Loucy (cell line): ENCODE data around the gene DUXA.
"Not testable (repeated sequence)": the region's sequence is repeated elsewhere in the genome, so short reads cannot be mapped to it uniquely, and the experiment has no call there.

Source experiments
- H2AFZ ChIP-seq: fragments of 200-600 bp; sonication (generic); 2 replicates; pipeline ENCODE4 v1.6.0; 2016; ENCODE audit warnings: antibody characterized with exemption, mild to moderate bottlenecking, low read length, moderate library complexity
- H3F3A ChIP-seq: fragments of 200-600 bp; 2 replicates; pipeline ENCODE4 v1.6.0; 2016; ENCODE audit warnings: antibody characterized with exemption, low read depth, mild to moderate bottlenecking
- H3K27me3 ChIP-seq: fragments of 200-600 bp; sonication (generic); 2 replicates; pipeline ENCODE4 v1.6.1; 2014; ENCODE audit warnings: low read length, mild to moderate bottlenecking; ENCODE audit not compliant: insufficient read depth, poor library complexity, severe bottlenecking
- H3K36me3 ChIP-seq: fragments of 200-600 bp; sonication (generic); 2 replicates; pipeline ENCODE4 v1.6.1; 2016; ENCODE audit warnings: low read length; ENCODE audit not compliant: insufficient read depth
- H3K4me1 ChIP-seq: fragments of 200-600 bp; sonication (generic); 2 replicates; pipeline ENCODE4 v1.5.1; 2014; ENCODE audit warnings: low read length, mild to moderate bottlenecking; ENCODE audit not compliant: insufficient read depth, poor library complexity, severe bottlenecking
- H3K4me2 ChIP-seq: fragments of 200-600 bp; sonication (generic); 2 replicates; pipeline ENCODE4 v1.6.0; 2014; ENCODE audit warnings: antibody characterized with exemption, low read length, low read depth, mild to moderate bottlenecking; ENCODE audit not compliant: poor library complexity, severe bottlenecking
- H3K4me3 ChIP-seq: fragments of 200-600 bp; sonication (generic); 2 replicates; pipeline ENCODE4 v1.5.1; 2014; ENCODE audit warnings: low read length, mild to moderate bottlenecking, mixed read lengths; ENCODE audit not compliant: poor library complexity, severe bottlenecking
- H3K79me2 ChIP-seq: fragments of 200-600 bp; sonication (generic); 2 replicates; pipeline ENCODE4 v1.6.1; 2014; ENCODE audit warnings: low read length; ENCODE audit not compliant: insufficient read depth
- H3K9ac ChIP-seq: fragments of 200-600 bp; sonication (generic); 2 replicates; pipeline ENCODE4 v1.6.0; 2014; ENCODE audit warnings: mild to moderate bottlenecking, low read depth, low read length, moderate library complexity; ENCODE audit not compliant: poor library complexity, severe bottlenecking
- H3K9me2 ChIP-seq: fragments of 200-600 bp; sonication (generic); replicated peaks from 2 replicates; pipeline ENCODE4 v1.6.1; 2016; ENCODE audit warnings: low read depth, low read length, mixed read lengths
- H3K9me3 ChIP-seq: fragments of 200-600 bp; sonication (generic); 2 replicates; pipeline ENCODE4 v1.6.1; 2014; ENCODE audit warnings: mild to moderate bottlenecking, antibody characterized with exemption, low read length, low read depth; ENCODE audit not compliant: insufficient read depth
- H4K20me1 ChIP-seq: fragments of 200-600 bp; sonication (generic); 2 replicates; pipeline ENCODE4 v1.6.0; 2014; ENCODE audit warnings: antibody characterized with exemption, low read length, mild to moderate bottlenecking; ENCODE audit not compliant: insufficient read depth, poor library complexity, severe bottlenecking
- CTCF ChIP-seq: fragments of 200-600 bp; sonication (generic); conservative IDR thresholded peaks from 2 replicates; pipeline ENCODE4 v1.5.1; 2014; ENCODE audit warnings: mild to moderate bottlenecking, antibody characterized with exemption, low read length
- EZH2phosphoT487 ChIP-seq: fragments of 200-600 bp; IDR thresholded peaks from 2 replicates; pipeline ENCODE4 v1.6.1; 2018; ENCODE audit warnings: antibody characterized with exemption, mild to moderate bottlenecking, moderate library complexity, borderline replicate concordance

The DUXA gene

DNA sequence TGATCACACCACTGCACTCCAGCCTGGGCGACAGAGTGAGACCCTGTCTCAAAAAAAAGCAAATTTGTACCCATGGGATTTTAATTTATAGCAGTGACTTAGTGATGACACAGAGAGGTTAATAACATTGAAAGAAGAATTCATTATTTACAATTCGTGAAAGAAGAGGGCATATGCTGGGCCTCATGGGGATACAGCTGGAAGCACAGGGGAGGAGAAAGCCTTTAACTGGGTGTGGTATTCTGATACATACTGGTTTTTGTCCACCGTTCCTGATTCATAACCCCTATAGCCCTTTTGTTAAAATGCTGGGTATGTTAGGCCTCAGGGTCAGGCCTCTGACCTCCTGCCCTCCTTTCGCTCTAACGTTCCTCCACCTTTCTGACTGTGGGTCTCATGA lies 34.9 kb upstream of the DUXA start:
- Histone ChIP-seq H3K4me3 (no peak overlapping the region), H4K20me1 (no peaks in the 10 kb centered on the region), H3F3A (no peaks in the 10 kb centered on the region), H3K9me3 (no peaks in the 10 kb centered on the region), H3K9me2 (no peaks in the 10 kb centered on the region), H3K27me3 (no peaks in the 10 kb centered on the region), H2AFZ (no peak overlapping the region), H3K4me1 (no peaks in the 10 kb centered on the region), H3K4me2 (no peak overlapping the region), H3K9ac (no peak overlapping the region), H3K79me2 (peaks cover 15% of the 10 kb centered on the region; the same call in 1 of the 2 replicates), H3K36me3 (peaks cover 12% of the 10 kb centered on the region; the same call in 1 of the 2 replicates)
- TF ChIP-seq EZH2phosphoT487 (no peak), CTCF (no peak)

DNA sequence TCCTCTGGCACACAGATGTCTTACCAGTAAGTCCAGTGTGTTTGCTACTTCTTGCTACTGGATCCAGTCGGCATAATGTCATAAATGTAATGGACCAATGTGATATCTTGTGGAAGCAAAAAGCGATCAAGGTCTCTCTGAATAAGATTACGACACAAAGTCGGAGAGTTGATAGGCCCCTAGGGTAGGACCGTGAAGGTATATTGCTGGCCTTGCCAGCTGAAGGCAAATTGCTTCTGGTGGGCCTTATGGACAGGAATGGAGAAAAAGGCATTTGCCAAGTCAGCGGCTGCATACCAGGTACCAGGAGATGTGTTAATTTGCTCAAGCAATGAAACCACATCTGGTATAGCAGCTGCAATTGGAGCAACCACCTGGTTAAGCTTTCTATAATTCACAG lies 30.6 kb upstream of the DUXA start:
- not testable (repeated sequence) for H3K9ac ChIP-seq, H3K4me3 ChIP-seq, H2AFZ ChIP-seq, H4K20me1 ChIP-seq, H3K27me3 ChIP-seq, H3F3A ChIP-seq, H3K9me2 ChIP-seq, H3K4me2 ChIP-seq, H3K9me3 ChIP-seq
- peaks cover 10% of the 10 kb centered on the region for H3K4me1 ChIP-seq
- H3K79me2 ChIP-seq, result peaks cover 23% of the 10 kb centered on the region
- H3K36me3 ChIP-seq, result peaks cover 24% of the 10 kb centered on the region; the same call in 1 of the 2 replicates

GRCh38 chr19:57192993-57193392 lies 25.7 kb upstream of the DUXA start:
- H3K27me3 ChIP-seq, result peaks cover 26% of the 10 kb centered on the region
- H3K9ac ChIP-seq, result peak overlapping the region; percentile 88
- H2AFZ ChIP-seq, result no peak overlapping the region
- H3K4me2 ChIP-seq, result peak overlapping the region; percentile 98
- peaks cover 29% of the 10 kb centered on the region for H3K79me2 ChIP-seq
- peaks cover 9% of the 10 kb centered on the region; the same call in 1 of the 2 replicates for H3K9me3 ChIP-seq
- no peak for TF ChIP-seq EZH2phosphoT487
- TF ChIP-seq CTCF, result no peak
- H4K20me1 ChIP-seq, result peaks cover 7% of the 10 kb centered on the region
- no peaks in the 10 kb centered on the region for H3K9me2 ChIP-seq
- peaks cover 24% of the 10 kb centered on the region; the same call in 1 of the 2 replicates for H3K36me3 ChIP-seq
- no peaks in the 10 kb centered on the region for H3F3A ChIP-seq
- H3K4me3 ChIP-seq, result peak overlapping the region; percentile 95
- peaks cover 20% of the 10 kb centered on the region for H3K4me1 ChIP-seq

GRCh38 chr19:57192077-57192420 lies 24.8 kb upstream of the DUXA start:
- Histone ChIP-seq H3K27me3 (peaks cover 33% of the 10 kb centered on the region), H3K79me2 (peaks cover 29% of the 10 kb centered on the region), H3K9ac (peak overlapping the region; percentile 88), H3K4me2 (peak overlapping the region; percentile 98), H3F3A (no peaks in the 10 kb centered on the region), H3K36me3 (peaks cover 24% of the 10 kb centered on the region; the same call in 1 of the 2 replicates), H3K4me1 (peaks cover 20% of the 10 kb centered on the region), H3K9me3 (peaks cover 9% of the 10 kb centered on the region), H2AFZ (peak overlapping the region; percentile 99; the same call in 1 of the 2 replicates), H4K20me1 (peaks cover 7% of the 10 kb centered on the region), H3K4me3 (peak overlapping the region; percentile 95), H3K9me2 (no peaks in the 10 kb centered on the region)
- TF ChIP-seq CTCF, result no peak
- no peak for TF ChIP-seq EZH2phosphoT487
